ENCODE measurements around the gene SOCS1. TPM values are rescaled to one million over a fixed set of nuclear protein-coding genes. Genes with fewer than 3 reads are reported as not detected.

The SOCS1 gene
- total and polyA plus RNA-seq, 9 of the 15 experiments (the other 6 are each of a cell fraction or from before 2014, with no cell fraction given) = 0.04 to 7.5 (median 2.3) TPM

DNA sequence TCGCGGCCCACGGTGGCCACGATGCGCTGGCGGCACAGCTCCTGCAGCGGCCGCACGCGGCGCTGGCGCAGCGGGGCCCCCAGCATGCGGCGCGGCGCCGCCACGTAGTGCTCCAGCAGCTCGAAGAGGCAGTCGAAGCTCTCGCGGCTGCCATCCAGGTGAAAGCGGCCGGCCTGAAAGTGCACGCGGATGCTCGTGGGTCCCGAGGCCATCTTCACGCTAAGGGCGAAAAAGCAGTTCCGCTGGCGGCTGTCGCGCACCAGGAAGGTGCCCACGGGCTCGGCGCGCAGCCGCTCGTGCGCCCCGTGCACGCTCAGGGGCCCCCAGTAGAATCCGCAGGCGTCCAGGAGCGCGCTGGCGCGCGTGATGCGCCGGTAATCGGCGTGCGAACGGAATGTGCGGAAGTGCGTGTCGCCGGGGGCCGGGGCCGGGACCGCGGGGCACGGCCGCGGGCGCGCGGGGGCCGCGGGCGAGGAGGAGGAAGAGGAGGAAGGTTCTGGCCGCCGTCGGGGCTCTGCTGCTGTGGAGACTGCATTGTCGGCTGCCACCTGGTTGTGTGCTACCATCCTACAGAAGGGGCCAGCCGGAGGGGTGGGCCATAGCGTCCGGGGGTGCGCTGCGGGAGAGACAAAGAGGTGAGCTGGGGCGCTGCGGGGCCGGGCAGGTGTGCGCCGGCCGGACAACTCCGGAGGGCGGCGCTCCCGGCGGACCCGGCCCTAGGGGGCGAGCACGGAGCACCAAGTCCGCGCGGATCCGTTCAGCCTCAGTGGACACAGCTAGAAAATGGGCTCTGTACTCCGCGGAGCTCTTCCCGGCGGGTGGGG, 879 bp downstream of the SOCS1 start (continued):
- TF ChIP-seq, protein P1, sequence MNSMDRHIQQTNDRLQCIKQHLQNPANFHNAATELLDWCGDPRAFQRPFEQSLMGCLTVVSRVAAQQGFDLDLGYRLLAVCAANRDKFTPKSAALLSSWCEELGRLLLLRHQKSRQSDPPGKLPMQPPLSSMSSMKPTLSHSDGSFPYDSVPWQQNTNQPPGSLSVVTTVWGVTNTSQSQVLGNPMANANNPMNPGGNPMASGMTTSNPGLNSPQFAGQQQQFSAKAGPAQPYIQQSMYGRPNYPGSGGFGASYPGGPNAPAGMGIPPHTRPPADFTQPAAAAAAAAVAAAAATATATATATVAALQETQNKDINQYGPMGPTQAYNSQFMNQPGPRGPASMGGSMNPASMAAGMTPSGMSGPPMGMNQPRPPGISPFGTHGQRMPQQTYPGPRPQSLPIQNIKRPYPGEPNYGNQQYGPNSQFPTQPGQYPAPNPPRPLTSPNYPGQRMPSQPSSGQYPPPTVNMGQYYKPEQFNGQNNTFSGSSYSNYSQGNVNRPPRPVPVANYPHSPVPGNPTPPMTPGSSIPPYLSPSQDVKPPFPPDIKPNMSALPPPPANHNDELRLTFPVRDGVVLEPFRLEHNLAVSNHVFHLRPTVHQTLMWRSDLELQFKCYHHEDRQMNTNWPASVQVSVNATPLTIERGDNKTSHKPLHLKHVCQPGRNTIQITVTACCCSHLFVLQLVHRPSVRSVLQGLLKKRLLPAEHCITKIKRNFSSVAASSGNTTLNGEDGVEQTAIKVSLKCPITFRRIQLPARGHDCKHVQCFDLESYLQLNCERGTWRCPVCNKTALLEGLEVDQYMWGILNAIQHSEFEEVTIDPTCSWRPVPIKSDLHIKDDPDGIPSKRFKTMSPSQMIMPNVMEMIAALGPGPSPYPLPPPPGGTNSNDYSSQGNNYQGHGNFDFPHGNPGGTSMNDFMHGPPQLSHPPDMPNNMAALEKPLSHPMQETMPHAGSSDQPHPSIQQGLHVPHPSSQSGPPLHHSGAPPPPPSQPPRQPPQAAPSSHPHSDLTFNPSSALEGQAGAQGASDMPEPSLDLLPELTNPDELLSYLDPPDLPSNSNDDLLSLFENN (IDR thresholded peaks at IDR 0.05; ENCODE audit: low read depth in 2 of 2, low read length in 2 of 2) = no peak
- TF ChIP-seq XRCC4 (IDR thresholded peaks at IDR 0.05; ENCODE audit: extremely low read depth, insufficient read depth, insufficient read length) (no peak), ZNF121 (CRISPR knock-in tag; conservative IDR thresholded peaks at IDR 0.05) (peak; percentile 80), HDAC8 (tag; IDR thresholded peaks at IDR 0.05) (peak; percentile 56), ZNF76 (CRISPR knock-in tag; IDR thresholded peaks at IDR 0.05; ENCODE audit: borderline replicate concordance) (peak; percentile 77), NCOA1 (IDR thresholded peaks at IDR 0.05; ENCODE audit: low read depth) (no peak), KHSRP (IDR thresholded peaks at IDR 0.05) (no peak), PTRF (tag; IDR thresholded peaks at IDR 0.05) (no peak), U2AF1 (optimal IDR thresholded peaks at IDR 0.05; ENCODE audit: low read depth, low read length) (no peak), HES1 (IDR thresholded peaks at IDR 0.05; ENCODE audit: low read depth) (no peak), ZNF592 (IDR thresholded peaks at IDR 0.05) (peak; percentile 98), SMAD3 (CRISPR knock-in tag; conservative IDR thresholded peaks at IDR 0.05) (no peak), NR2F6 (CRISPR knock-in tag; IDR thresholded peaks at IDR 0.05) (no peak), HDGF (IDR thresholded peaks at IDR 0.05) (no peak), PRPF4 (IDR thresholded peaks at IDR 0.05; ENCODE audit: insufficient read depth, low read depth, low read length, poor library complexity, severe bottlenecking) (no peak)
- TF ChIP-seq, protein P2, sequence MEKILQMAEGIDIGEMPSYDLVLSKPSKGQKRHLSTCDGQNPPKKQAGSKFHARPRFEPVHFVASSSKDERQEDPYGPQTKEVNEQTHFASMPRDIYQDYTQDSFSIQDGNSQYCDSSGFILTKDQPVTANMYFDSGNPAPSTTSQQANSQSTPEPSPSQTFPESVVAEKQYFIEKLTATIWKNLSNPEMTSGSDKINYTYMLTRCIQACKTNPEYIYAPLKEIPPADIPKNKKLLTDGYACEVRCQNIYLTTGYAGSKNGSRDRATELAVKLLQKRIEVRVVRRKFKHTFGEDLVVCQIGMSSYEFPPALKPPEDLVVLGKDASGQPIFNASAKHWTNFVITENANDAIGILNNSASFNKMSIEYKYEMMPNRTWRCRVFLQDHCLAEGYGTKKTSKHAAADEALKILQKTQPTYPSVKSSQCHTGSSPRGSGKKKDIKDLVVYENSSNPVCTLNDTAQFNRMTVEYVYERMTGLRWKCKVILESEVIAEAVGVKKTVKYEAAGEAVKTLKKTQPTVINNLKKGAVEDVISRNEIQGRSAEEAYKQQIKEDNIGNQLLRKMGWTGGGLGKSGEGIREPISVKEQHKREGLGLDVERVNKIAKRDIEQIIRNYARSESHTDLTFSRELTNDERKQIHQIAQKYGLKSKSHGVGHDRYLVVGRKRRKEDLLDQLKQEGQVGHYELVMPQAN (IDR thresholded peaks at IDR 0.05; ENCODE audit: borderline replicate concordance) = no peak
- TF ChIP-seq, protein P3, sequence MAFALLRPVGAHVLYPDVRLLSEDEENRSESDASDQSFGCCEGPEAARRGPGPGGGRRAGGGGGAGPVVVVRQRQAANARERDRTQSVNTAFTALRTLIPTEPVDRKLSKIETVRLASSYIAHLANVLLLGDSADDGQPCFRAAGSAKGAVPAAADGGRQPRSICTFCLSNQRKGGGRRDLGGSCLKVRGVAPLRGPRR (CRISPR knock-in tag; IDR thresholded peaks at IDR 0.05) = no peak

Measured in K562 (cell line).